ENCODE results near the gene UBTD1. TPM values are rescaled to one million over a fixed set of nuclear protein-coding genes. Genes with fewer than 3 reads are reported as not detected.

Gene UBTD1
- total RNA-seq, 1 donor from 2014 or later, result 0.91 TPM

- CTCF ChIA-PET, result no interaction called here
- H3K9me3 Mint-ChIP-seq, result no peaks in the 10 kb centered on the region
- H3K36me3 Mint-ChIP-seq (ENCODE audit: low read depth), result peaks cover 2% of the 10 kb centered on the region
- TF ChIP-seq, protein P1, sequence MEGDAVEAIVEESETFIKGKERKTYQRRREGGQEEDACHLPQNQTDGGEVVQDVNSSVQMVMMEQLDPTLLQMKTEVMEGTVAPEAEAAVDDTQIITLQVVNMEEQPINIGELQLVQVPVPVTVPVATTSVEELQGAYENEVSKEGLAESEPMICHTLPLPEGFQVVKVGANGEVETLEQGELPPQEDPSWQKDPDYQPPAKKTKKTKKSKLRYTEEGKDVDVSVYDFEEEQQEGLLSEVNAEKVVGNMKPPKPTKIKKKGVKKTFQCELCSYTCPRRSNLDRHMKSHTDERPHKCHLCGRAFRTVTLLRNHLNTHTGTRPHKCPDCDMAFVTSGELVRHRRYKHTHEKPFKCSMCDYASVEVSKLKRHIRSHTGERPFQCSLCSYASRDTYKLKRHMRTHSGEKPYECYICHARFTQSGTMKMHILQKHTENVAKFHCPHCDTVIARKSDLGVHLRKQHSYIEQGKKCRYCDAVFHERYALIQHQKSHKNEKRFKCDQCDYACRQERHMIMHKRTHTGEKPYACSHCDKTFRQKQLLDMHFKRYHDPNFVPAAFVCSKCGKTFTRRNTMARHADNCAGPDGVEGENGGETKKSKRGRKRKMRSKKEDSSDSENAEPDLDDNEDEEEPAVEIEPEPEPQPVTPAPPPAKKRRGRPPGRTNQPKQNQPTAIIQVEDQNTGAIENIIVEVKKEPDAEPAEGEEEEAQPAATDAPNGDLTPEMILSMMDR (IDR thresholded peaks at IDR 0.05), result no peak
- POLR2A ChIA-PET, result interaction anchor here (0.6 kb wide), 1 partner anchor 101 kb away, joined by 3 read pairs; no protein-coding TSS in a partner anchor
- H3K4me3 Mint-ChIP-seq, result peak overlapping the region; percentile 53
- H3K27ac Mint-ChIP-seq, result no peak overlapping the region
- no peak for ATAC-seq (ENCODE audit: low read depth)
- H3K27me3 Mint-ChIP-seq, result peaks cover 33% of the 10 kb centered on the region
- DNase-seq, result no peak
- peaks cover 26% of the 10 kb centered on the region for H3K4me1 Mint-ChIP-seq
- intact Hi-C loops (cut with micrococcal nuclease), result no loop called here
These were observed 1.5 kb downstream of the UBTD1 start for GRCh38 chr10:97500297-97500575.

DNA sequence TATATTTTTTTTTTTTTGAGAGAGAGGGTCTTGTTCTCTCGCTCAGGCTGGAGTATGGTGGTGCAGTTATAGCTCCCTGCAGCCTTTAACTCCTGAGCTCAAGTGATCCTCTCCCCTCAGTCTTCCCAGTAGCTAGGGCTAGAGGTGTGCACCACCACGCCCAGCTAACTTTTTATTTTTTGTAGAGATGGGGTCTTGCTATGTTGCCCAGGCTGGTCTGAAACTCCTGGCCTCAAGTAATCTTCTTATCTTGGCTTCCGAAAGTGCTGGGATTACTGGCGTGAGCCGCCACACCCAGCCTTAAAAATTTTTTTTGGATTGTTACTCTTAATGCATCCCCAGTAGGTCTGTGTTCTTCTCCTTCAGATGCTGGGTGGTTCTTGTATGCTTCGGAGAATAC is 4.2 kb downstream of the UBTD1 start:
- Mint-ChIP-seq H3K4me3 (no peak overlapping the region), H3K36me3 (ENCODE audit: low read depth) (peaks cover 2% of the 10 kb centered on the region), H3K27ac (no peak overlapping the region), H3K4me1 (peaks cover 13% of the 10 kb centered on the region), H3K9me3 (no peaks in the 10 kb centered on the region), H3K27me3 (peaks cover 33% of the 10 kb centered on the region)
- intact Hi-C loops (cut with micrococcal nuclease), result no loop called here
- CTCF ChIA-PET, result interaction anchor here (0.5 kb wide), 2 partner anchors 45 to 1614 kb away, joined by 3 to 4 read pairs; no protein-coding TSS in a partner anchor
- POLR2A ChIA-PET, result no interaction called here
- DNase-seq, result no peak
- ATAC-seq (ENCODE audit: low read depth), result no peak
- TF ChIP-seq, protein P1 (IDR thresholded peaks at IDR 0.05), result no peak

DNA sequence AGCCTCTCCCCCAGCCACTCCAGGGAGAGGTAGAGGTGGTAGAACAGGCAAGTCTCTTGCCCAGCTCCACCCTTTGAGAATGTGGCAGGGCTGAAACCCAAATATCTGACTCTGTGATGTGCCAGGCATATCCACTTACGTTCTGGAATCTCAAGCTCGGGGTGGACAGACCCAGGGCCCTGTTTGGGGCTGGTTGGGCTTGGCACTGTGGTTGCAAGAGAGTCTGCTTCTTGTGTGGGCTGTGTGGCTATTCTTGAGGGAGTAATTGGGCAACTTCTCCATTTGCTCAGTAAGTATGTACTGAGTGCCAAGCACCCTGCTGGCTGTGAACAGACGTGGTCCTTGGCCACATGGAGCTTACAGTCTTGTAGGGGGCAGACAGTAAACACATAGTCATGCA is 4.7 kb downstream of the UBTD1 start:
- CTCF ChIA-PET, result interaction anchor here (0.5 kb wide), 1 partner anchor 45 kb away, joined by 4 read pairs; no protein-coding TSS in a partner anchor

GRCh38 chr10:97505152-97505551 is 6.4 kb downstream of the UBTD1 start:
- no peak for ATAC-seq (ENCODE audit: low read depth)
- peaks cover 33% of the 10 kb centered on the region for H3K27me3 Mint-ChIP-seq
- TF ChIP-seq, protein P1 (IDR thresholded peaks at IDR 0.05), result no peak
- intact Hi-C loops (cut with micrococcal nuclease), result no loop called here
- no peaks in the 10 kb centered on the region for H3K36me3 Mint-ChIP-seq (ENCODE audit: low read depth)
- no peak overlapping the region for H3K4me3 Mint-ChIP-seq
- ChIA-PET CTCF (no interaction called here), POLR2A (no interaction called here)
- no peaks in the 10 kb centered on the region for H3K9me3 Mint-ChIP-seq
- H3K4me1 Mint-ChIP-seq, result peaks cover 8% of the 10 kb centered on the region
- no peak for DNase-seq
- H3K27ac Mint-ChIP-seq, result no peak overlapping the region

More for the DNA sequence above, 4.7 kb downstream of the UBTD1 start:
- ATAC-seq (ENCODE audit: low read depth) (no peak), DNase-seq (no peak)
- POLR2A ChIA-PET, result no interaction called here
- H3K4me3 Mint-ChIP-seq, result no peak overlapping the region
- H3K27me3 Mint-ChIP-seq, result peaks cover 33% of the 10 kb centered on the region
- TF ChIP-seq, protein P1 (IDR thresholded peaks at IDR 0.05), result no peak
- H3K27ac Mint-ChIP-seq, result no peak overlapping the region
- peaks cover 13% of the 10 kb centered on the region for H3K4me1 Mint-ChIP-seq
- no peaks in the 10 kb centered on the region for H3K9me3 Mint-ChIP-seq
- intact Hi-C loops (cut with micrococcal nuclease), result no loop called here
- H3K36me3 Mint-ChIP-seq (ENCODE audit: low read depth), result no peaks in the 10 kb centered on the region

- POLR2A ChIA-PET, result no interaction called here
- TF ChIP-seq, protein P1 (IDR thresholded peaks at IDR 0.05), result no peak
- CTCF ChIA-PET, result no interaction called here
- intact Hi-C loops (cut with micrococcal nuclease), result no loop called here
- Mint-ChIP-seq H3K9me3 (no peaks in the 10 kb centered on the region), H3K4me1 (peaks cover 8% of the 10 kb centered on the region), H3K4me3 (no peak overlapping the region), H3K27me3 (peaks cover 22% of the 10 kb centered on the region), H3K36me3 (ENCODE audit: low read depth) (no peaks in the 10 kb centered on the region), H3K27ac (no peak overlapping the region)
- ATAC-seq (ENCODE audit: low read depth) (no peak), DNase-seq (no peak)
These were observed 7.7 kb downstream of the UBTD1 start for GRCh38 chr10:97506199-97506991.

All from activated B cell treated with CpG ODN at 0.5 μM for 24 hours (primary cell).